ENCODE results near the gene SPC25. TPM values are rescaled to one million over a fixed set of nuclear protein-coding genes. Genes with fewer than 3 reads are reported as not detected.

Gene SPC25
- total and polyA plus RNA-seq, 9 of the 15 experiments (the other 6 are each of a cell fraction or from before 2014, with no cell fraction given), result 44.8 to 100 (median 75.0) TPM

DNA sequence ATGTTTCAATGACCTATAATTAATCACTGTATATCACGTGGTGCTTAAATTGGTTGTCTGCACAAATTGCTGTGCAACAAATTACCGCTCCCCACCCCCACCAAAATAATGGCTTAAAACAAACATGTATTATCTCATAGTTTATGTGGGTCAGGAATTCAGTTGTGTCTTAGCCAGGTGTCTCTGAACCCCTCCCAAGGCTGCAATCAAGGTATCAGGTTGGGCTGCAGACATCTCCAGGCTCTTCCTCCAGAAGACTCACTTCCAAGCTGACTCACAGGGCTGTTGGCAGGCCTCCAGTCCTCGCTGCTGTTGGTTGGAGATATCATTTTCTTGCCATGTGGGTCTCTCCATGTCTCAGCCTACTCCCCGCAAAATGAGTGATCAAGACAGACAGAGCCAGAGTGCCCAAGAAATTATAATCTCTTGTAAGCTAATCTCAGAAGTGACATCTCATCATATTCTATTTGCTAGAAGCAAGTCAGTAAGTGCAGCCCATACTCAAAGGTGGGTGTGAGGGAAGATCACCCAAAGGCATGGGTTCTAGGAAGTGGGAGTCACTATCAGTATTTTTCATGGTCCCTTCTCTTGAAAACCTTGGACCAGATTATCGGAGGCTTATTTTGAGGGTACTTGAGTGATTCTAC is 38.4 kb downstream of the SPC25 start (continued):
- TF ChIP-seq, protein P1, sequence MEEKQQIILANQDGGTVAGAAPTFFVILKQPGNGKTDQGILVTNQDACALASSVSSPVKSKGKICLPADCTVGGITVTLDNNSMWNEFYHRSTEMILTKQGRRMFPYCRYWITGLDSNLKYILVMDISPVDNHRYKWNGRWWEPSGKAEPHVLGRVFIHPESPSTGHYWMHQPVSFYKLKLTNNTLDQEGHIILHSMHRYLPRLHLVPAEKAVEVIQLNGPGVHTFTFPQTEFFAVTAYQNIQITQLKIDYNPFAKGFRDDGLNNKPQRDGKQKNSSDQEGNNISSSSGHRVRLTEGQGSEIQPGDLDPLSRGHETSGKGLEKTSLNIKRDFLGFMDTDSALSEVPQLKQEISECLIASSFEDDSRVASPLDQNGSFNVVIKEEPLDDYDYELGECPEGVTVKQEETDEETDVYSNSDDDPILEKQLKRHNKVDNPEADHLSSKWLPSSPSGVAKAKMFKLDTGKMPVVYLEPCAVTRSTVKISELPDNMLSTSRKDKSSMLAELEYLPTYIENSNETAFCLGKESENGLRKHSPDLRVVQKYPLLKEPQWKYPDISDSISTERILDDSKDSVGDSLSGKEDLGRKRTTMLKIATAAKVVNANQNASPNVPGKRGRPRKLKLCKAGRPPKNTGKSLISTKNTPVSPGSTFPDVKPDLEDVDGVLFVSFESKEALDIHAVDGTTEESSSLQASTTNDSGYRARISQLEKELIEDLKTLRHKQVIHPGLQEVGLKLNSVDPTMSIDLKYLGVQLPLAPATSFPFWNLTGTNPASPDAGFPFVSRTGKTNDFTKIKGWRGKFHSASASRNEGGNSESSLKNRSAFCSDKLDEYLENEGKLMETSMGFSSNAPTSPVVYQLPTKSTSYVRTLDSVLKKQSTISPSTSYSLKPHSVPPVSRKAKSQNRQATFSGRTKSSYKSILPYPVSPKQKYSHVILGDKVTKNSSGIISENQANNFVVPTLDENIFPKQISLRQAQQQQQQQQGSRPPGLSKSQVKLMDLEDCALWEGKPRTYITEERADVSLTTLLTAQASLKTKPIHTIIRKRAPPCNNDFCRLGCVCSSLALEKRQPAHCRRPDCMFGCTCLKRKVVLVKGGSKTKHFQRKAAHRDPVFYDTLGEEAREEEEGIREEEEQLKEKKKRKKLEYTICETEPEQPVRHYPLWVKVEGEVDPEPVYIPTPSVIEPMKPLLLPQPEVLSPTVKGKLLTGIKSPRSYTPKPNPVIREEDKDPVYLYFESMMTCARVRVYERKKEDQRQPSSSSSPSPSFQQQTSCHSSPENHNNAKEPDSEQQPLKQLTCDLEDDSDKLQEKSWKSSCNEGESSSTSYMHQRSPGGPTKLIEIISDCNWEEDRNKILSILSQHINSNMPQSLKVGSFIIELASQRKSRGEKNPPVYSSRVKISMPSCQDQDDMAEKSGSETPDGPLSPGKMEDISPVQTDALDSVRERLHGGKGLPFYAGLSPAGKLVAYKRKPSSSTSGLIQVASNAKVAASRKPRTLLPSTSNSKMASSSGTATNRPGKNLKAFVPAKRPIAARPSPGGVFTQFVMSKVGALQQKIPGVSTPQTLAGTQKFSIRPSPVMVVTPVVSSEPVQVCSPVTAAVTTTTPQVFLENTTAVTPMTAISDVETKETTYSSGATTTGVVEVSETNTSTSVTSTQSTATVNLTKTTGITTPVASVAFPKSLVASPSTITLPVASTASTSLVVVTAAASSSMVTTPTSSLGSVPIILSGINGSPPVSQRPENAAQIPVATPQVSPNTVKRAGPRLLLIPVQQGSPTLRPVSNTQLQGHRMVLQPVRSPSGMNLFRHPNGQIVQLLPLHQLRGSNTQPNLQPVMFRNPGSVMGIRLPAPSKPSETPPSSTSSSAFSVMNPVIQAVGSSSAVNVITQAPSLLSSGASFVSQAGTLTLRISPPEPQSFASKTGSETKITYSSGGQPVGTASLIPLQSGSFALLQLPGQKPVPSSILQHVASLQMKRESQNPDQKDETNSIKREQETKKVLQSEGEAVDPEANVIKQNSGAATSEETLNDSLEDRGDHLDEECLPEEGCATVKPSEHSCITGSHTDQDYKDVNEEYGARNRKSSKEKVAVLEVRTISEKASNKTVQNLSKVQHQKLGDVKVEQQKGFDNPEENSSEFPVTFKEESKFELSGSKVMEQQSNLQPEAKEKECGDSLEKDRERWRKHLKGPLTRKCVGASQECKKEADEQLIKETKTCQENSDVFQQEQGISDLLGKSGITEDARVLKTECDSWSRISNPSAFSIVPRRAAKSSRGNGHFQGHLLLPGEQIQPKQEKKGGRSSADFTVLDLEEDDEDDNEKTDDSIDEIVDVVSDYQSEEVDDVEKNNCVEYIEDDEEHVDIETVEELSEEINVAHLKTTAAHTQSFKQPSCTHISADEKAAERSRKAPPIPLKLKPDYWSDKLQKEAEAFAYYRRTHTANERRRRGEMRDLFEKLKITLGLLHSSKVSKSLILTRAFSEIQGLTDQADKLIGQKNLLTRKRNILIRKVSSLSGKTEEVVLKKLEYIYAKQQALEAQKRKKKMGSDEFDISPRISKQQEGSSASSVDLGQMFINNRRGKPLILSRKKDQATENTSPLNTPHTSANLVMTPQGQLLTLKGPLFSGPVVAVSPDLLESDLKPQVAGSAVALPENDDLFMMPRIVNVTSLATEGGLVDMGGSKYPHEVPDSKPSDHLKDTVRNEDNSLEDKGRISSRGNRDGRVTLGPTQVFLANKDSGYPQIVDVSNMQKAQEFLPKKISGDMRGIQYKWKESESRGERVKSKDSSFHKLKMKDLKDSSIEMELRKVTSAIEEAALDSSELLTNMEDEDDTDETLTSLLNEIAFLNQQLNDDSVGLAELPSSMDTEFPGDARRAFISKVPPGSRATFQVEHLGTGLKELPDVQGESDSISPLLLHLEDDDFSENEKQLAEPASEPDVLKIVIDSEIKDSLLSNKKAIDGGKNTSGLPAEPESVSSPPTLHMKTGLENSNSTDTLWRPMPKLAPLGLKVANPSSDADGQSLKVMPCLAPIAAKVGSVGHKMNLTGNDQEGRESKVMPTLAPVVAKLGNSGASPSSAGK (IDR thresholded peaks at IDR 0.05), result no peak; the same call in 1 of the 2 replicates
- peak; percentile 42; the same call in 1 of the 2 replicates for TF ChIP-seq BHLHE40 (IDR thresholded peaks at IDR 0.05; ENCODE audit: low read length)
- TF ChIP-seq, protein P2, sequence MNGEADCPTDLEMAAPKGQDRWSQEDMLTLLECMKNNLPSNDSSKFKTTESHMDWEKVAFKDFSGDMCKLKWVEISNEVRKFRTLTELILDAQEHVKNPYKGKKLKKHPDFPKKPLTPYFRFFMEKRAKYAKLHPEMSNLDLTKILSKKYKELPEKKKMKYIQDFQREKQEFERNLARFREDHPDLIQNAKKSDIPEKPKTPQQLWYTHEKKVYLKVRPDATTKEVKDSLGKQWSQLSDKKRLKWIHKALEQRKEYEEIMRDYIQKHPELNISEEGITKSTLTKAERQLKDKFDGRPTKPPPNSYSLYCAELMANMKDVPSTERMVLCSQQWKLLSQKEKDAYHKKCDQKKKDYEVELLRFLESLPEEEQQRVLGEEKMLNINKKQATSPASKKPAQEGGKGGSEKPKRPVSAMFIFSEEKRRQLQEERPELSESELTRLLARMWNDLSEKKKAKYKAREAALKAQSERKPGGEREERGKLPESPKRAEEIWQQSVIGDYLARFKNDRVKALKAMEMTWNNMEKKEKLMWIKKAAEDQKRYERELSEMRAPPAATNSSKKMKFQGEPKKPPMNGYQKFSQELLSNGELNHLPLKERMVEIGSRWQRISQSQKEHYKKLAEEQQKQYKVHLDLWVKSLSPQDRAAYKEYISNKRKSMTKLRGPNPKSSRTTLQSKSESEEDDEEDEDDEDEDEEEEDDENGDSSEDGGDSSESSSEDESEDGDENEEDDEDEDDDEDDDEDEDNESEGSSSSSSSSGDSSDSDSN (IDR thresholded peaks at IDR 0.05; ENCODE audit: borderline replicate concordance in 1 of 2, low read depth in 2 of 2, low read length in 2 of 2), result peak in 1 of 2 experiments; percentile 63; a peak in 1 of 4 replicates
- peak; percentile 94 for TF ChIP-seq NBN (IDR thresholded peaks at IDR 0.05; ENCODE audit: low read depth)
- TF ChIP-seq GATAD2B (IDR thresholded peaks at IDR 0.05; ENCODE audit: borderline replicate concordance), result peak; percentile 91
- TF ChIP-seq, protein P3, sequence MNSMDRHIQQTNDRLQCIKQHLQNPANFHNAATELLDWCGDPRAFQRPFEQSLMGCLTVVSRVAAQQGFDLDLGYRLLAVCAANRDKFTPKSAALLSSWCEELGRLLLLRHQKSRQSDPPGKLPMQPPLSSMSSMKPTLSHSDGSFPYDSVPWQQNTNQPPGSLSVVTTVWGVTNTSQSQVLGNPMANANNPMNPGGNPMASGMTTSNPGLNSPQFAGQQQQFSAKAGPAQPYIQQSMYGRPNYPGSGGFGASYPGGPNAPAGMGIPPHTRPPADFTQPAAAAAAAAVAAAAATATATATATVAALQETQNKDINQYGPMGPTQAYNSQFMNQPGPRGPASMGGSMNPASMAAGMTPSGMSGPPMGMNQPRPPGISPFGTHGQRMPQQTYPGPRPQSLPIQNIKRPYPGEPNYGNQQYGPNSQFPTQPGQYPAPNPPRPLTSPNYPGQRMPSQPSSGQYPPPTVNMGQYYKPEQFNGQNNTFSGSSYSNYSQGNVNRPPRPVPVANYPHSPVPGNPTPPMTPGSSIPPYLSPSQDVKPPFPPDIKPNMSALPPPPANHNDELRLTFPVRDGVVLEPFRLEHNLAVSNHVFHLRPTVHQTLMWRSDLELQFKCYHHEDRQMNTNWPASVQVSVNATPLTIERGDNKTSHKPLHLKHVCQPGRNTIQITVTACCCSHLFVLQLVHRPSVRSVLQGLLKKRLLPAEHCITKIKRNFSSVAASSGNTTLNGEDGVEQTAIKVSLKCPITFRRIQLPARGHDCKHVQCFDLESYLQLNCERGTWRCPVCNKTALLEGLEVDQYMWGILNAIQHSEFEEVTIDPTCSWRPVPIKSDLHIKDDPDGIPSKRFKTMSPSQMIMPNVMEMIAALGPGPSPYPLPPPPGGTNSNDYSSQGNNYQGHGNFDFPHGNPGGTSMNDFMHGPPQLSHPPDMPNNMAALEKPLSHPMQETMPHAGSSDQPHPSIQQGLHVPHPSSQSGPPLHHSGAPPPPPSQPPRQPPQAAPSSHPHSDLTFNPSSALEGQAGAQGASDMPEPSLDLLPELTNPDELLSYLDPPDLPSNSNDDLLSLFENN (IDR thresholded peaks at IDR 0.05; ENCODE audit: low read depth in 2 of 2, low read length in 2 of 2), result peak in 1 of 2 experiments; percentile 92; a peak in 2 of 4 replicates
- peak; percentile 79; the same call in 1 of the 2 replicates for TF ChIP-seq MBD2 (IDR thresholded peaks at IDR 0.05; ENCODE audit: borderline replicate concordance, low read depth)

Measured in K562 (cell line).